D721Med (cell line): ENCODE measurements around the gene ABCB6.

Experiments
- DNase-seq: peaks from one replicate; pipeline ENCODE4 v3.0.0; 2011; ENCODE audit warnings: low spot score; ENCODE audit not compliant: insufficient read length
- FAIRE-seq: peaks from 2 replicates; lab custom pipeline; 2011; peaks lifted over from hg19 to GRCh38; lab: Jason Lieb, UNC
- CTCF ChIP-seq: IDR thresholded peaks from 2 replicates; pipeline ENCODE4 v1.5.1; 2012; ENCODE audit warnings: mild to moderate bottlenecking, control low read depth; ENCODE audit not compliant: insufficient read depth; ENCODE audit errors: missing control alignments

ABCB6 gene

GRCh38 chr2:219228041-219228910 lies 9.5 kb upstream of the ABCB6 start:
- FAIRE-seq (no peak), DNase-seq (no peak)
- no peak for TF ChIP-seq CTCF

- FAIRE-seq = no peak
Observed at GRCh38 chr2:219225350-219225749, 6.6 kb upstream of the ABCB6 start.

GRCh38 chr2:219223831-219224610 lies 5.3 kb upstream of the ABCB6 start:
- no peak for DNase-seq
- no peak for TF ChIP-seq CTCF
- no peak for FAIRE-seq

More at GRCh38 chr2:219225350-219225749, 6.6 kb upstream of the ABCB6 start:
- no peak for TF ChIP-seq CTCF
- DNase-seq = no peak

GRCh38 chr2:219221957-219222518 lies 3.3 kb upstream of the ABCB6 start:
- no peak for TF ChIP-seq CTCF
- no peak for FAIRE-seq
- no peak for DNase-seq

- DNase-seq (no peak), FAIRE-seq (no peak)
Observed at GRCh38 chr2:219220652-219221402, 2.1 kb upstream of the ABCB6 start.

More at GRCh38 chr2:219220652-219221402, 2.1 kb upstream of the ABCB6 start:
- no peak for TF ChIP-seq CTCF
